Measurements from ENCODE around the gene RNF207. TPM values are rescaled to one million over a fixed set of nuclear protein-coding genes. Genes with fewer than 3 reads are reported as not detected.

RNF207 gene
- total RNA-seq, 5 donors from 2014 or later (not counting 1 experiment from before 2014, with no cell fraction given), result 4.7 to 9.7 (median 6.9) TPM

- peaks cover 5 to 58% of the 10 kb centered on the region in 2 experiments for H3K27me3 ChIP-seq (replicated peaks in 1 of 2; ENCODE audit: control insufficient read depth in 2 of 2, extremely low read depth in 1 of 2, insufficient read depth in 2 of 2, low read length in 1 of 2)
- no peaks in the 10 kb centered on the region for H3K9me3 Mint-ChIP-seq
- no peaks in the 10 kb centered on the region for H3K36me3 ChIP-seq (ENCODE audit: control insufficient read depth in 2 of 2, extremely low read depth in 1 of 2, insufficient read depth in 1 of 2, low read length in 1 of 2)
- H3K27me3 Mint-ChIP-seq, result peaks cover 21 to 55% of the 10 kb centered on the region in 2 donors
- 87% methylated on average over 12 of the region's 19 CpGs for WGBS (ENCODE audit: insufficient coverage)
- no peak overlapping the region for H3K27ac ChIP-seq (ENCODE audit: low read length)
- no peak for ATAC-seq (replicated peaks in 1 of 4)
- no peak for DNase-seq
- H3K4me3 ChIP-seq (ENCODE audit: control insufficient read depth in 1 of 2, extremely low read depth in 1 of 2, low read length in 1 of 2), result no peak overlapping the region
- no peak overlapping the region for H3K4me3 Mint-ChIP-seq
- H3K4me1 Mint-ChIP-seq, result peaks cover 5 to 14% (median 9%) of the 10 kb centered on the region in 3 donors
- no peaks in the 10 kb centered on the region for H3K9me3 ChIP-seq
- H3K4me1 ChIP-seq (ENCODE audit: control insufficient read depth in 1 of 2, extremely low read depth in 1 of 2, insufficient read depth in 2 of 2, low read length in 2 of 2), result peaks cover 0 to 13% of the 10 kb centered on the region in 2 experiments
- CTCF ChIA-PET, result interaction anchor here in 1 of 2 donors (0.6 kb wide), 1 partner anchor 17 kb away, joined by 3 read pairs; no protein-coding TSS in a partner anchor
- H3K27ac Mint-ChIP-seq, result no peak overlapping the region
- POLR2A ChIA-PET, result no interaction called here
- no peaks in the 10 kb centered on the region for H3K36me3 Mint-ChIP-seq
Measured at GRCh38 chr1:6251233-6251632, 45.3 kb downstream of the RNF207 start.

DNA sequence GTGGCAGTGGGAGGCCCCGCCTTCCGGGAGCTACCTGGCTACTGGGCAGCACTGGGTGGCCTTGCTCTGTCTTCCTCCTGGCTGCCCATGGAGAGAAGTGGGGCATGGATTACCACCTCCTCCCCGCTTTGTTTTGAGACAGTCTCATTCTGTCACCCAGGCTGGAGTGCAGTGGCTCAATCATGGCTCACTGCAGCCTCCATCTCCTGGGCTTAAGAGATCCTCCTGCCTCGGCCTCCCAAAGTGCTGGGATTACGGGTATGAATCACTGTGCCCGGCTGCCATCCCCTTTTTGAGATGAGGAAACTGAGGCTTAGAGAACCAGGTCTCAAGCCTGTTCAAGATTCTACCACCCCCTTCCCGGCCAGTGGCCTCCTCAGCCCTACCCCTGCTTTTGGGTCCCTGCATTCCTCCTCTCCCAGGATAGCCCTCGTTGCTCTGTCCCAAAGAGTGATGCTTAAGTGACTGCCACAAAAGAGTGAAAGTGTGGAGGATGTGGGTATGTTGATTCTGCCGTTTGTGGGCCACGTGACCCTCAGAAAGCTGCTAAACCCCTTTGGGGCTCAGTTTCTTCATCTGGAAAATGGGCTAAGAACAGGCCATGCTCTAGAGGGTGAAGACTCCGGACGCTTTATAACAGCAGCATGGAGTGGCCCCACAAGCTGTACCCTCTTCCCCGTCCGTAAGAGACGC lies 45.9 kb downstream of the RNF207 start:
- ATAC-seq (replicated peaks in 1 of 4), result no peak
- H3K27me3 Mint-ChIP-seq, result peaks cover 17 to 49% of the 10 kb centered on the region in 2 donors
- H3K4me3 Mint-ChIP-seq, result no peak overlapping the region
- no peak overlapping the region for H3K27ac ChIP-seq (ENCODE audit: low read length)
- CTCF ChIA-PET, result interaction anchor here in 1 of 2 donors (0.6 kb wide), 1 partner anchor 17 kb away, joined by 3 read pairs; no protein-coding TSS in a partner anchor
- no peak for DNase-seq
- H3K36me3 Mint-ChIP-seq, result no peaks in the 10 kb centered on the region
- H3K9me3 ChIP-seq, result no peaks in the 10 kb centered on the region
- peaks cover under 1 to 9% (median 4%) of the 10 kb centered on the region in 3 donors for H3K4me1 Mint-ChIP-seq
- H3K4me1 ChIP-seq (ENCODE audit: control insufficient read depth in 1 of 2, extremely low read depth in 1 of 2, insufficient read depth in 2 of 2, low read length in 2 of 2), result peaks cover 0 to 7% of the 10 kb centered on the region in 2 experiments
- no peaks in the 10 kb centered on the region for H3K9me3 Mint-ChIP-seq
- no peak overlapping the region for H3K4me3 ChIP-seq (ENCODE audit: control insufficient read depth in 1 of 2, extremely low read depth in 1 of 2, low read length in 1 of 2)
- no peak overlapping the region for H3K27ac Mint-ChIP-seq
- POLR2A ChIA-PET, result no interaction called here
- H3K27me3 ChIP-seq (replicated peaks in 1 of 2; ENCODE audit: control insufficient read depth in 2 of 2, extremely low read depth in 1 of 2, insufficient read depth in 2 of 2, low read length in 1 of 2), result peaks cover 5 to 53% of the 10 kb centered on the region in 2 experiments
- WGBS (ENCODE audit: insufficient coverage), result 64% methylated on average over 12 of the region's 15 CpGs
- no peaks in the 10 kb centered on the region for H3K36me3 ChIP-seq (ENCODE audit: control insufficient read depth in 2 of 2, extremely low read depth in 1 of 2, insufficient read depth in 1 of 2, low read length in 1 of 2)

- ATAC-seq (replicated peaks in 1 of 4) (no peak), DNase-seq (no peak)
- peaks cover 0 to 5% of the 10 kb centered on the region in 2 experiments for H3K4me1 ChIP-seq (ENCODE audit: control insufficient read depth in 1 of 2, extremely low read depth in 1 of 2, insufficient read depth in 2 of 2, low read length in 2 of 2)
- Mint-ChIP-seq H3K4me3 (no peak overlapping the region), H3K36me3 (no peaks in the 10 kb centered on the region), H3K27ac (no peak overlapping the region), H3K27me3 (peaks cover 14 to 44% of the 10 kb centered on the region in 2 donors), H3K4me1 (peaks cover 0 to 7% (median 2%) of the 10 kb centered on the region in 3 donors), H3K9me3 (no peaks in the 10 kb centered on the region)
- ChIA-PET CTCF (no interaction called here), POLR2A (no interaction called here)
- peaks cover 5 to 47% of the 10 kb centered on the region in 2 experiments for H3K27me3 ChIP-seq (replicated peaks in 1 of 2; ENCODE audit: control insufficient read depth in 2 of 2, extremely low read depth in 1 of 2, insufficient read depth in 2 of 2, low read length in 1 of 2)
- no peak overlapping the region for H3K27ac ChIP-seq (ENCODE audit: low read length)
- no peaks in the 10 kb centered on the region for H3K36me3 ChIP-seq (ENCODE audit: control insufficient read depth in 2 of 2, extremely low read depth in 1 of 2, insufficient read depth in 1 of 2, low read length in 1 of 2)
- no peaks in the 10 kb centered on the region for H3K9me3 ChIP-seq
- WGBS (ENCODE audit: insufficient coverage), result 77% methylated on average over 2 of the region's 4 CpGs
- H3K4me3 ChIP-seq (ENCODE audit: control insufficient read depth in 1 of 2, extremely low read depth in 1 of 2, low read length in 1 of 2), result no peak overlapping the region
Measured at GRCh38 chr1:6252374-6252710, 46.4 kb downstream of the RNF207 start.

- DNase-seq (no peak), ATAC-seq (replicated peaks in 1 of 4) (no peak)
- 92% methylated on average over 9 of the region's 9 CpGs for WGBS (ENCODE audit: insufficient coverage)
- Histone ChIP-seq H3K27ac (ENCODE audit: low read length) (no peak overlapping the region), H3K27me3 (replicated peaks in 1 of 2; ENCODE audit: control insufficient read depth in 2 of 2, extremely low read depth in 1 of 2, insufficient read depth in 2 of 2, low read length in 1 of 2) (peaks cover 5 to 43% of the 10 kb centered on the region in 2 experiments), H3K36me3 (ENCODE audit: control insufficient read depth in 2 of 2, extremely low read depth in 1 of 2, insufficient read depth in 1 of 2, low read length in 1 of 2) (no peaks in the 10 kb centered on the region), H3K4me3 (ENCODE audit: control insufficient read depth in 1 of 2, extremely low read depth in 1 of 2, low read length in 1 of 2) (no peak overlapping the region), H3K9me3 (no peaks in the 10 kb centered on the region), H3K4me1 (ENCODE audit: control insufficient read depth in 1 of 2, extremely low read depth in 1 of 2, insufficient read depth in 2 of 2, low read length in 2 of 2) (peaks cover 0 to 5% of the 10 kb centered on the region in 2 experiments)
- no peaks in the 10 kb centered on the region for H3K9me3 Mint-ChIP-seq
- H3K4me1 Mint-ChIP-seq, result peaks cover 0 to 4% (median 2%) of the 10 kb centered on the region in 3 donors
- POLR2A ChIA-PET, result no interaction called here
- no peak overlapping the region for H3K27ac Mint-ChIP-seq
- CTCF ChIA-PET, result no interaction called here
- no peaks in the 10 kb centered on the region for H3K36me3 Mint-ChIP-seq
- peaks cover 10 to 35% of the 10 kb centered on the region in 2 donors for H3K27me3 Mint-ChIP-seq
- no peak overlapping the region for H3K4me3 Mint-ChIP-seq
Measured at GRCh38 chr1:6253380-6253779, 47.5 kb downstream of the RNF207 start.

- peaks cover 0 to 9% (median 0%) of the 10 kb centered on the region in 3 donors for H3K4me1 Mint-ChIP-seq
Measured at GRCh38 chr1:6254691-6255090, 48.8 kb downstream of the RNF207 start.

DNA sequence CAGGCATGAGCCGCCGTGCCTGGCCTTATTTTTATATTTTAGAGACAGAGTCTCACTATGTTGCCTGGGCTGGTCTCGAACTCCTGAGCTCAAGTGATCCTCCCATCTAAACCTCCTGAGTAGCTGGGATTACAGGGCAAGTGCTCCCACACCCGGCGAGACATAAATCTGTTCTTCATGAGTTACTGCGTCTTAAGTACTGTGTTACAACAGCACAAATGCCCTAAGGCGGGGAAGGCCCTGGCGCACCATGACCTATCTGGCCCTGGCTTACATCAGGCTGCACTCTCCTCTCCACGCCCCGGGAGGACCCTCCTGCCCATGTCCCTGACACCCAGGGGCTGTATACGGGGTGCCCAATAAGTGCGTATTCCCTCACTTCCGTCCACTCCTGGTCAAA lies 50.7 kb downstream of the RNF207 start:
- no peak for DNase-seq
- H3K27ac ChIP-seq (ENCODE audit: low read length), result no peak overlapping the region
- no peaks in the 10 kb centered on the region for H3K9me3 ChIP-seq
- CTCF ChIA-PET, result interaction anchor here in 1 of 2 donors (0.5 kb wide), 1 partner anchor 201 kb away, joined by 5 read pairs; no protein-coding TSS in a partner anchor
- 86% methylated on average over 11 of the region's 13 CpGs for WGBS (ENCODE audit: insufficient coverage)
- Mint-ChIP-seq H3K27ac (no peak overlapping the region), H3K9me3 (no peaks in the 10 kb centered on the region), H3K4me1 (peaks cover 2 to 9% (median 2%) of the 10 kb centered on the region in 3 donors), H3K4me3 (no peak overlapping the region), H3K36me3 (no peaks in the 10 kb centered on the region), H3K27me3 (peaks cover 0 to 23% of the 10 kb centered on the region in 2 donors)
- H3K36me3 ChIP-seq (ENCODE audit: control insufficient read depth in 2 of 2, extremely low read depth in 1 of 2, insufficient read depth in 1 of 2, low read length in 1 of 2), result no peaks in the 10 kb centered on the region
- H3K27me3 ChIP-seq (replicated peaks in 1 of 2; ENCODE audit: control insufficient read depth in 2 of 2, extremely low read depth in 1 of 2, insufficient read depth in 2 of 2, low read length in 1 of 2), result peaks cover 2 to 38% of the 10 kb centered on the region in 2 experiments
- POLR2A ChIA-PET, result no interaction called here
- H3K4me3 ChIP-seq (ENCODE audit: control insufficient read depth in 1 of 2, extremely low read depth in 1 of 2, low read length in 1 of 2), result no peak overlapping the region
- H3K4me1 ChIP-seq (ENCODE audit: control insufficient read depth in 1 of 2, extremely low read depth in 1 of 2, insufficient read depth in 2 of 2, low read length in 2 of 2), result peaks cover 0 to 17% of the 10 kb centered on the region in 2 experiments
- ATAC-seq (replicated peaks in 1 of 4), result no peak

More at GRCh38 chr1:6254691-6255090, 48.8 kb downstream of the RNF207 start:
- no peak for ATAC-seq (replicated peaks in 1 of 4)
- no peak for DNase-seq
- 89% methylated on average over 10 of the region's 16 CpGs for WGBS (ENCODE audit: insufficient coverage)
- no peak overlapping the region for H3K4me3 ChIP-seq (ENCODE audit: control insufficient read depth in 1 of 2, extremely low read depth in 1 of 2, low read length in 1 of 2)
- H3K9me3 ChIP-seq, result no peaks in the 10 kb centered on the region
- H3K27me3 ChIP-seq (replicated peaks in 1 of 2; ENCODE audit: control insufficient read depth in 2 of 2, extremely low read depth in 1 of 2, insufficient read depth in 2 of 2, low read length in 1 of 2), result peaks cover 2 to 48% of the 10 kb centered on the region in 2 experiments
- H3K36me3 ChIP-seq (ENCODE audit: control insufficient read depth in 2 of 2, extremely low read depth in 1 of 2, insufficient read depth in 1 of 2, low read length in 1 of 2), result no peaks in the 10 kb centered on the region
- H3K9me3 Mint-ChIP-seq, result no peaks in the 10 kb centered on the region
- peaks cover 0 to 5% of the 10 kb centered on the region in 2 experiments for H3K4me1 ChIP-seq (ENCODE audit: control insufficient read depth in 1 of 2, extremely low read depth in 1 of 2, insufficient read depth in 2 of 2, low read length in 2 of 2)
- no peak overlapping the region for H3K27ac ChIP-seq (ENCODE audit: low read length)
- ChIA-PET CTCF (no interaction called here), POLR2A (no interaction called here)
- H3K27ac Mint-ChIP-seq, result no peak overlapping the region
- H3K36me3 Mint-ChIP-seq, result no peaks in the 10 kb centered on the region
- H3K4me3 Mint-ChIP-seq, result no peak overlapping the region
- peaks cover 9 to 40% of the 10 kb centered on the region in 2 donors for H3K27me3 Mint-ChIP-seq

Measured in T-cell (primary cell).